NOMO-1 (cell line): ENCODE results near the gene WDR11.
"Not testable (repeated sequence)": the region's sequence is repeated elsewhere in the genome, so short reads cannot be mapped to it uniquely, and the experiment has no call there.

Source experiments
- DNase-seq, 2 experiments: peaks; one replicate each; lab custom pipeline; 2025; ENCODE audit not compliant: unreplicated experiment in 2 of 2; lab: John Stamatoyannopoulos, UW

WDR11 gene

GRCh38 chr10:120854388-120854787, 3.2 kb downstream of the WDR11 start:
- DNase-seq: no peak

GRCh38 chr10:120861178-120861855, 10.2 kb downstream of the WDR11 start:
- no peak for DNase-seq

- DNase-seq: no peak
These were observed 22.6 kb downstream of the WDR11 start for GRCh38 chr10:120873741-120874140.

GRCh38 chr10:120883071-120883470, 31.9 kb downstream of the WDR11 start:
- peak in 1 of 2 experiments; percentile 54 for DNase-seq

- no peak for DNase-seq
These were observed 36.3 kb downstream of the WDR11 start for GRCh38 chr10:120887482-120887881.

- no peak for DNase-seq
These were observed 40.2 kb downstream of the WDR11 start for GRCh38 chr10:120891365-120891764.

- no peak for DNase-seq
These were observed 43.4 kb downstream of the WDR11 start for GRCh38 chr10:120894556-120894955.

GRCh38 chr10:120897343-120897742, 46.2 kb downstream of the WDR11 start:
- no peak for DNase-seq

- no peak for DNase-seq
These were observed 54.1 kb downstream of the WDR11 start for GRCh38 chr10:120905268-120905667.

GRCh38 chr10:120917521-120918250, 66.5 kb downstream of the WDR11 start:
- DNase-seq: no peak

GRCh38 chr10:120923886-120924285, 72.7 kb downstream of the WDR11 start:
- DNase-seq: not testable (repeated sequence)

GRCh38 chr10:120926611-120927010, 75.4 kb downstream of the WDR11 start:
- no peak for DNase-seq

GRCh38 chr10:120927352-120927751, 76.2 kb downstream of the WDR11 start:
- no peak for DNase-seq

GRCh38 chr10:120929166-120929565, 78.0 kb downstream of the WDR11 start:
- DNase-seq: no peak

GRCh38 chr10:120931423-120931822, 80.3 kb downstream of the WDR11 start:
- DNase-seq: peak in 1 of 2 experiments; percentile 3

- no peak for DNase-seq
These were observed 80.8 kb downstream of the WDR11 start for GRCh38 chr10:120931999-120932398.

GRCh38 chr10:120938822-120939221, 87.7 kb downstream of the WDR11 start:
- DNase-seq: no peak

- DNase-seq: no peak
These were observed 89.2 kb downstream of the WDR11 start for GRCh38 chr10:120940299-120940900.

GRCh38 chr10:120941501-120941900, 90.3 kb downstream of the WDR11 start:
- DNase-seq: no peak

GRCh38 chr10:120942806-120943413, 91.7 kb downstream of the WDR11 start:
- DNase-seq: peak; percentile 63 to 68

GRCh38 chr10:120943542-120943941, 92.4 kb downstream of the WDR11 start:
- no peak for DNase-seq
